ENCODE data around the gene CHRNB1.

CHRNB1 gene

DNA sequence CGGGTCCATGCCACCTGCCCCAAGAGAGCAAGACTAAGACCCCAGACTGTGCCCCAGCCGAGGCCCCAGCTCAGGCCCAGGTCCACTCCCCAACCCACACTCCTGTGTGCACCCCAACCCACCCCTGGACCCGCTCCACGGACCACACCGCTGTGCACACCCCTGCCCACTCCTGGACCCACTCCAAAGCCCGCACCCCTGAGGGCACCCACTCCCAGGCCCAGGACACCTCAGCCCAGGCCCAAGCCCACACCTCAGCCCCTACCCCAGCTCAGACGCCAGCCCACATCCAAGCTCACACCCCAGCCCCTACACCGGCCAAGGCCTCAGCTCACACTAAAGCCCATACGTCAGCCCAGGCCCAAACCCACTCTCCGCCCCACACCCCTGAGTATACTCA lies 15.1 kb upstream of the CHRNB1 start:
- DNase-seq (ENCODE audit: low read depth), result no peak

DNA sequence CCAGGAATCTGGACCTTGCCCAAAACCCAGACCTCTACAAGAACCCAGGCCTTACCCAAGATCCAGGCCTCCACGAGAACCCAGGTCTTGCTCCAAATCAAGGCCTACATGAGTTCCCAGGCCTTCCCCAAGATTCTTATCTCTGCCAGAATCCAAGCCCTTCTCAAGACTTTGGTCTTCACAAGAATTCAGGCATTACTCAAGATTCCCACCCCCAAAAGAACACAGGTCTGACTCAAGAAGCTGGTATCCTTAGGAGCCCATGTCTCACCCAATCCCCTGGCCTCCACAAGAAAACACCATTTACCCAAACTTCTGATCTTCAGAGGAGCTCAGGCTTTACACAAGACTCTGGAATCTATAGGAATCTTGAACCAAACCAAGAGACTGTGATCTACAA lies 13.6 kb upstream of the CHRNB1 start:
- TF ChIP-seq, protein P1, sequence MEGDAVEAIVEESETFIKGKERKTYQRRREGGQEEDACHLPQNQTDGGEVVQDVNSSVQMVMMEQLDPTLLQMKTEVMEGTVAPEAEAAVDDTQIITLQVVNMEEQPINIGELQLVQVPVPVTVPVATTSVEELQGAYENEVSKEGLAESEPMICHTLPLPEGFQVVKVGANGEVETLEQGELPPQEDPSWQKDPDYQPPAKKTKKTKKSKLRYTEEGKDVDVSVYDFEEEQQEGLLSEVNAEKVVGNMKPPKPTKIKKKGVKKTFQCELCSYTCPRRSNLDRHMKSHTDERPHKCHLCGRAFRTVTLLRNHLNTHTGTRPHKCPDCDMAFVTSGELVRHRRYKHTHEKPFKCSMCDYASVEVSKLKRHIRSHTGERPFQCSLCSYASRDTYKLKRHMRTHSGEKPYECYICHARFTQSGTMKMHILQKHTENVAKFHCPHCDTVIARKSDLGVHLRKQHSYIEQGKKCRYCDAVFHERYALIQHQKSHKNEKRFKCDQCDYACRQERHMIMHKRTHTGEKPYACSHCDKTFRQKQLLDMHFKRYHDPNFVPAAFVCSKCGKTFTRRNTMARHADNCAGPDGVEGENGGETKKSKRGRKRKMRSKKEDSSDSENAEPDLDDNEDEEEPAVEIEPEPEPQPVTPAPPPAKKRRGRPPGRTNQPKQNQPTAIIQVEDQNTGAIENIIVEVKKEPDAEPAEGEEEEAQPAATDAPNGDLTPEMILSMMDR (IDR thresholded peaks at IDR 0.05; ENCODE audit: low read depth, low read length, missing control alignments), result no peak
- no peak overlapping the region for H3K4me3 ChIP-seq (ENCODE audit: low read depth, low read length)
- no peak for DNase-seq (ENCODE audit: low read depth)

More for the DNA sequence above, 15.1 kb upstream of the CHRNB1 start:
- TF ChIP-seq, protein P1 (IDR thresholded peaks at IDR 0.05; ENCODE audit: low read depth, low read length, missing control alignments), result no peak
- H3K4me3 ChIP-seq (ENCODE audit: low read depth, low read length), result no peak overlapping the region

DNA sequence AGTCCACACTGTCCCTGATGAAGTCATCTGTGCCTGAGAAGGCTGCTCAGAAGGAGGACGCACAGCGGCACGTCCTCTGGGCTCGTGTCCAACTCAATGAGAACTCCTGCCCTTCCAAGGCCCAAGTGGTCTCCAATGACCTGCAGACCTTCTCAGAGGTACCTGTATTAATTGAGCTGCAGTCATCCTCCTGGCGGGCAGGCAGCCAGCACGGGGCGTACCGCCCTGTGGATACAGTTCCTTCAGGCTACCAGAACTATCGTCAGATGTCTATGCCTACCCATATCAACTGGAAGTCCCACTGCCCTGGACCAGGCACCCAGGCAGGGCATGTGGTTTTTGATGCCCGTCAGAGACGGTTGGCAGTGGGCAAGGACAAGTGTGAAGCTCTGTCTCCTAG lies 12.6 kb upstream of the CHRNB1 start:
- TF ChIP-seq, protein P1 (IDR thresholded peaks at IDR 0.05; ENCODE audit: low read depth, low read length, missing control alignments), result no peak
- H3K4me3 ChIP-seq (ENCODE audit: low read depth, low read length), result no peak overlapping the region
- no peak for DNase-seq (ENCODE audit: low read depth)

DNA sequence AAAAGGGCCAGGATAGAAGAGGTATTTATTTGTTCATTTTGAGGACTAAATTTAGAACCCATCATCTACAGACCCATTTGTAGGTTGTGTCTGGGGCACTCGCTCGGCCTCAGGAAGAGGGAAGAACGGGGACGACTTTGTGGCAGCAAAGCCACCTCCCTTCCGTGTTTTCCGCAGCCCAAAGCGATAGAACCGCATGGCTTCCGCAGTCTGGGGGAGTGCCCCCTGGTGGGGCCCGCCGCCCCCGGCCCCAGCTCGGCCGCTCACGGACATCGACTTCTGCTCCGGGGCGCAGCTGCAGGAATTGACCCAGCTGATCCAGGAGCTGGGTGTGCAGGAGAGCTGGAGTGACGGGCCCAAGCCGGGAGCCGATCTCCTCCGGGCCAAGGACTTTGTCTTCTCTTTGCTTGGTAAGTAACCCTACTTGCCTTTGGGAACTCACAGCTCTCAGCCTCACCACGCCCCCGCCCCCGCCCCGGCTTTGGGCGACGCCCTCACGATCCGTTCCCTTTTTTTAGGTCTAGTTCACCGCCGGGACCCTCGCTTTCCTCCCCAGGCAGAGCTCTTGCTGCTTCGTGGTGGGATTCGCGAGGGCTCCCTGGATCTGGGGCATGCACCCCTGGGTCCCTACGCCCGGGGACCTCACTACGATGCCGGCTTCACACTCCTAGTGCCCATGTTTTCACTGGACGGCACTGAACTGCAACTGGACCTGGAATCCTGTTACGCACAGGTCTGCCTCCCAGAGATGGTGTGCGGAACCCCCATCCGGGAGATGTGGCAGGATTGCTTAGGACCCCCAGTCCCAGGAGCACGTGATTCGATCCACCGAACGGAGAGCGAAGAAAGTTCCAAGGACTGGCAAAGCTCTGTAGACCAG lies 8.9 kb upstream of the CHRNB1 start:
- H3K4me3 ChIP-seq (ENCODE audit: low read depth, low read length), result peak overlapping the region; percentile 63
- DNase-seq (ENCODE audit: low read depth), result no peak
- TF ChIP-seq, protein P1 (IDR thresholded peaks at IDR 0.05; ENCODE audit: low read depth, low read length, missing control alignments), result peak; percentile 28

DNA sequence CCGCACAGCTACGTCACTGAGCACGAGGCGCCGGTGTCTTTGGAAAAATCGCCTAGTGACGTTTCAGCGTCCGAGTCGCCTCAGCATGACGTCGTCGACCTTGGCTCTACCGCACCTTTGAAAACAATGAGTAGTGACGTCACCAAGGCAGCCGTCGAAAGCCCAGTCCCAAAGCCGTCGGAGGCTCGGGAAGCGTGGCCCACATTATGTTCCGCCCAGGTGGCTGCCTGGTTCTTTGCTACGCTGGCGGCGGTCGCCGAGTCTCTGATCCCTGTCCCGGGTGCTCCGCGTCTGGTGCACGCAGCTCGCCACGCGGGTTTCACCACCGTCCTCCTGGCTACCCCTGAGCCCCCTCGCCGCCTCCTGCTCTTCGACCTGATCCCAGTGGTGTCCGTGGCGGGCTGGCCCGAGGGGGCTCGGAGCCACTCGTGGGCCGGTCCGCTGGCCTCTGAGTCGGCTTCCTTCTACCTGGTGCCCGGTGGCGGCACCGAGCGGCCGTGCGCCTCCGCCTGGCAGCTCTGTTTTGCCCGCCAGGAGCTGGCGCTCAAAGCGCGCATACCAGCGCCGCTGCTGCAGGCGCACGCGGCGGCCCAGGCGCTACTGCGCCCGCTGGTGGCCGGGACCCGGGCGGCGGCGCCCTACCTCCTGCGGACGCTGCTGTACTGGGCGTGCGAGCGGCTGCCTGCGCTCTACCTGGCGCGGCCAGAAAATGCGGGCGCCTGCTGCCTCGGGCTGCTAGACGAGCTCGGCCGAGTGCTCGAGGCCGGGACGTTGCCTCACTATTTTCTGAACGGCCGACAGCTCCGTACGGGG lies 8.1 kb upstream of the CHRNB1 start:
- DNase-seq (ENCODE audit: low read depth), result no peak
- H3K4me3 ChIP-seq (ENCODE audit: low read depth, low read length), result peak overlapping the region; percentile 63
- TF ChIP-seq, protein P1 (IDR thresholded peaks at IDR 0.05; ENCODE audit: low read depth, low read length, missing control alignments), result peak; percentile 77

DNA sequence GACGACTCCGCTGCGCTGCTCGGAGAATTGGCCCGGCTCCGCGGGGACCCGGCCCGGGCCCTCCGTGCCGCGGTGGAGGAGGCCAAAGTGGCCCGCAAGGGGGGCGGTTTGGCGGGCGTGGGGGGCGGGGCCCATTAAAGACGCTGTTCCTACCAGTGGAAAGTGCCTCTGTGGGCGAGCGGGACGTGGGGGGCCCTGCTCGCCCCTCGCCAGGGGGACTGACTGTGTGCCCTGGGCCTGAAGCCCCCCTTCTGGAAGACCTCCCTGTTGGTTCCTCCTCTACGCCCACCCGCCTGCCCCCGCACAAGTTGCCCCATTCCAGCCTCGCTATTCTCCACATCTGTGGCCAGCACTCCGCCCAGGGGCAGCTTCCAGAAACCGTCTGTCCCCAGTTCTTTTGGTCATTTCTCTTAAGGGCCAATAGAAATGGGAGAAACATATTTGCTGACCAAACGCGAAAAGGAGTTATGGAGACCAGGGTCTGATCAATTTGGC lies 7.4 kb upstream of the CHRNB1 start:
- TF ChIP-seq, protein P1 (IDR thresholded peaks at IDR 0.05; ENCODE audit: low read depth, low read length, missing control alignments), result no peak
- H3K4me3 ChIP-seq (ENCODE audit: low read depth, low read length), result no peak overlapping the region
- DNase-seq (ENCODE audit: low read depth), result no peak
